ENCODE results near the gene LDB1. TPM values are rescaled to one million over a fixed set of nuclear protein-coding genes. Genes with fewer than 3 reads are reported as not detected.

LDB1 gene
- total and polyA plus RNA-seq, 2 of the 13 experiments (the other 11 are each of a cell fraction or from before 2014, with no cell fraction given) = 17.2 to 45.5 TPM

GRCh38 chr10:102151774-102152544 lies 31.8 kb upstream of the LDB1 start, which contains the start of gene NOLC1 (continued):
- TF ChIP-seq ZNF281 (CRISPR knock-in tag; IDR thresholded peaks at IDR 0.05; ENCODE audit: borderline replicate concordance) (0 out of 2 replicates have a peak, but pooled peaks have one; percentile 57), EEA1 (CRISPR knock-in tag; IDR thresholded peaks at IDR 0.05; ENCODE audit: borderline replicate concordance) (no peak), NFIC (IDR thresholded peaks at IDR 0.05; ENCODE audit: low read length) (no peak; the same call in 1 of the 2 replicates), U2AF1 (optimal IDR thresholded peaks at IDR 0.05; ENCODE audit: low read depth, low read length) (no peak), SKI (IDR thresholded peaks at IDR 0.05; ENCODE audit: partially characterized antibody) (peak; percentile 47), ZSCAN20 (CRISPR knock-in tag; IDR thresholded peaks at IDR 0.05; ENCODE audit: borderline replicate concordance) (peak; percentile 58; the same call in 1 of the 2 replicates), NPAS2 (CRISPR knock-in tag; IDR thresholded peaks at IDR 0.05; ENCODE audit: borderline replicate concordance) (no peak), NFRKB (IDR thresholded peaks at IDR 0.05) (no peak; the same call in 1 of the 2 replicates), ARID2 (CRISPR knock-in tag; IDR thresholded peaks at IDR 0.05; ENCODE audit: borderline replicate concordance) (peak; percentile 57; the same call in 1 of the 2 replicates), CEBPB (IDR thresholded peaks at IDR 0.05; ENCODE audit: borderline replicate concordance, low read depth, low read length) (peak; percentile 83), ZBTB3 (CRISPR knock-in tag; IDR thresholded peaks at IDR 0.05; ENCODE audit: borderline replicate concordance, low read depth) (no peak), RELA (CRISPR knock-in tag; IDR thresholded peaks at IDR 0.05) (no peak), PITX1 (CRISPR knock-in tag; IDR thresholded peaks at IDR 0.05) (peak; percentile 12; the same call in 1 of the 2 replicates), ZNF354B (CRISPR knock-in tag; IDR thresholded peaks at IDR 0.05) (peak; percentile 79; the same call in 1 of the 2 replicates), FOXO4 (CRISPR knock-in tag; conservative IDR thresholded peaks at IDR 0.05) (no peak), ZNF570 (CRISPR knock-in tag; IDR thresholded peaks at IDR 0.05; ENCODE audit: borderline replicate concordance) (no peak), ZNF350 (CRISPR knock-in tag; IDR thresholded peaks at IDR 0.05; ENCODE audit: borderline replicate concordance, low read depth) (peak; percentile 92)
- TF ChIP-seq, protein P1, sequence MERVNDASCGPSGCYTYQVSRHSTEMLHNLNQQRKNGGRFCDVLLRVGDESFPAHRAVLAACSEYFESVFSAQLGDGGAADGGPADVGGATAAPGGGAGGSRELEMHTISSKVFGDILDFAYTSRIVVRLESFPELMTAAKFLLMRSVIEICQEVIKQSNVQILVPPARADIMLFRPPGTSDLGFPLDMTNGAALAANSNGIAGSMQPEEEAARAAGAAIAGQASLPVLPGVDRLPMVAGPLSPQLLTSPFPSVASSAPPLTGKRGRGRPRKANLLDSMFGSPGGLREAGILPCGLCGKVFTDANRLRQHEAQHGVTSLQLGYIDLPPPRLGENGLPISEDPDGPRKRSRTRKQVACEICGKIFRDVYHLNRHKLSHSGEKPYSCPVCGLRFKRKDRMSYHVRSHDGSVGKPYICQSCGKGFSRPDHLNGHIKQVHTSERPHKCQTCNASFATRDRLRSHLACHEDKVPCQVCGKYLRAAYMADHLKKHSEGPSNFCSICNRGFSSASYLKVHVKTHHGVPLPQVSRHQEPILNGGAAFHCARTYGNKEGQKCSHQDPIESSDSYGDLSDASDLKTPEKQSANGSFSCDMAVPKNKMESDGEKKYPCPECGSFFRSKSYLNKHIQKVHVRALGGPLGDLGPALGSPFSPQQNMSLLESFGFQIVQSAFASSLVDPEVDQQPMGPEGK (CRISPR knock-in tag; IDR thresholded peaks at IDR 0.05) = peak; percentile 52; the same call in 1 of the 2 replicates
- TF ChIP-seq, protein P2, sequence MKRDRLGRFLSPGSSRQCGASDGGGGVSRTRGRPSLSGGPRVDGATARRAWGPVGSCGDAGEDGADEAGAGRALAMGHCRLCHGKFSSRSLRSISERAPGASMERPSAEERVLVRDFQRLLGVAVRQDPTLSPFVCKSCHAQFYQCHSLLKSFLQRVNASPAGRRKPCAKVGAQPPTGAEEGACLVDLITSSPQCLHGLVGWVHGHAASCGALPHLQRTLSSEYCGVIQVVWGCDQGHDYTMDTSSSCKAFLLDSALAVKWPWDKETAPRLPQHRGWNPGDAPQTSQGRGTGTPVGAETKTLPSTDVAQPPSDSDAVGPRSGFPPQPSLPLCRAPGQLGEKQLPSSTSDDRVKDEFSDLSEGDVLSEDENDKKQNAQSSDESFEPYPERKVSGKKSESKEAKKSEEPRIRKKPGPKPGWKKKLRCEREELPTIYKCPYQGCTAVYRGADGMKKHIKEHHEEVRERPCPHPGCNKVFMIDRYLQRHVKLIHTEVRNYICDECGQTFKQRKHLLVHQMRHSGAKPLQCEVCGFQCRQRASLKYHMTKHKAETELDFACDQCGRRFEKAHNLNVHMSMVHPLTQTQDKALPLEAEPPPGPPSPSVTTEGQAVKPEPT (CRISPR knock-in tag; IDR thresholded peaks at IDR 0.05; ENCODE audit: low read depth) = no peak
